Calu3 (cell line): ENCODE measurements around the gene PCSK7. TPM values are rescaled to one million over a fixed set of nuclear protein-coding genes. Genes with fewer than 3 reads are reported as not detected.

Source experiments
- BruUV-seq: library from RNA; stranded (reverse); fragments of 400-500 nt; replicated peaks from 2 replicates; lab custom pipeline; 2021; lab: Mats Ljungman, UMichigan
- CTCF ChIA-PET: fragments of 300-600 bp; sonication (Branson Sonifier 250); formaldehyde crosslinking; loops from one replicate; lab custom pipeline; 2022; ENCODE audit warnings: antibody characterized with exemption; lab: Charles Lee
- DNase-seq: peaks from one replicate; pipeline ENCODE4 v3.0.0; 2022
- H3K27ac Mint-ChIP-seq: one replicate; pipeline ENCODE4 v1.8.0; 2022; ENCODE audit warnings: mixed read lengths; ENCODE audit not compliant: unreplicated experiment
- H3K27me3 Mint-ChIP-seq: one replicate; pipeline ENCODE4 v1.8.0; 2022; ENCODE audit warnings: mixed read lengths; ENCODE audit not compliant: unreplicated experiment
- H3K36me3 Mint-ChIP-seq: one replicate; pipeline ENCODE4 v1.8.0; 2022; ENCODE audit warnings: mild to moderate bottlenecking, moderate library complexity, mixed read lengths; ENCODE audit not compliant: insufficient read depth, unreplicated experiment
- H3K4me1 Mint-ChIP-seq: one replicate; pipeline ENCODE4 v1.8.0; 2022; ENCODE audit warnings: mild to moderate bottlenecking, low read depth, mixed read lengths; ENCODE audit not compliant: unreplicated experiment
- H3K4me3 Mint-ChIP-seq: one replicate; pipeline ENCODE4 v1.8.0; 2022; ENCODE audit warnings: mild to moderate bottlenecking, low read depth, moderate library complexity, mixed read lengths; ENCODE audit not compliant: unreplicated experiment
- H3K9me3 Mint-ChIP-seq: one replicate; pipeline ENCODE4 v1.8.0; 2022; ENCODE audit warnings: low read depth, mixed read lengths; ENCODE audit not compliant: unreplicated experiment
- CTCF ChIP-seq: fragments of 200-600 bp; IDR thresholded peaks from one replicate; pipeline ENCODE4 v1.8.0; 2022; ENCODE audit warnings: antibody characterized with exemption; ENCODE audit not compliant: unreplicated experiment
- intact Hi-C: fragments of 100-400 bp; cut with micrococcal nuclease; formaldehyde crosslinking; loops from one replicate; pipeline ENCODE4 v1.10.0; 2022; ENCODE audit not compliant: unreplicated experiment
- total RNA-seq: library from RNA; stranded (reverse); gene quantifications from 2 replicates; pipeline ENCODE4 v1.2.3, GENCODE V29; 2022

The PCSK7 gene
- total RNA-seq, 1 experiment from 2014 or later: 44.3 TPM

- no peaks in the 10 kb centered on the region for H3K27me3 Mint-ChIP-seq
- CTCF ChIA-PET: no interaction called here
These were observed 37.6 kb downstream of the PCSK7 start for GRCh38 chr11:117194267-117194666.

GRCh38 chr11:117193130-117194020 lies 38.5 kb downstream of the PCSK7 start:
- H3K27me3 Mint-ChIP-seq: no peaks in the 10 kb centered on the region
- H3K9me3 Mint-ChIP-seq: no peaks in the 10 kb centered on the region
- no peaks in the 10 kb centered on the region for H3K36me3 Mint-ChIP-seq
- no TSS peak for BruUV-seq
- no peak overlapping the region for H3K27ac Mint-ChIP-seq
- intact Hi-C loops: no loop called here
- no peak for TF ChIP-seq CTCF
- no peaks in the 10 kb centered on the region for H3K4me1 Mint-ChIP-seq
- CTCF ChIA-PET: no interaction called here
- H3K4me3 Mint-ChIP-seq: no peak overlapping the region
- DNase-seq: no peak

More at GRCh38 chr11:117194267-117194666, 37.6 kb downstream of the PCSK7 start:
- H3K4me1 Mint-ChIP-seq: no peaks in the 10 kb centered on the region
- no peak overlapping the region for H3K4me3 Mint-ChIP-seq
- BruUV-seq: no TSS peak
- no peaks in the 10 kb centered on the region for H3K36me3 Mint-ChIP-seq
- H3K9me3 Mint-ChIP-seq: no peaks in the 10 kb centered on the region
- no peak for DNase-seq
- intact Hi-C loops: no loop called here
- no peak overlapping the region for H3K27ac Mint-ChIP-seq
- no peak for TF ChIP-seq CTCF

GRCh38 chr11:117192401-117192875 lies 39.4 kb downstream of the PCSK7 start:
- no peak for DNase-seq
- Mint-ChIP-seq H3K27me3 (no peaks in the 10 kb centered on the region), H3K27ac (no peak overlapping the region), H3K36me3 (no peaks in the 10 kb centered on the region), H3K4me1 (no peaks in the 10 kb centered on the region), H3K4me3 (no peak overlapping the region), H3K9me3 (no peaks in the 10 kb centered on the region)
- no TSS peak for BruUV-seq
- intact Hi-C loops: no loop called here
- CTCF ChIA-PET: no interaction called here
- no peak for TF ChIP-seq CTCF

- no peak for TF ChIP-seq CTCF
- Mint-ChIP-seq H3K4me3 (no peak overlapping the region), H3K36me3 (no peaks in the 10 kb centered on the region), H3K4me1 (no peaks in the 10 kb centered on the region), H3K9me3 (no peaks in the 10 kb centered on the region), H3K27me3 (no peaks in the 10 kb centered on the region), H3K27ac (no peak overlapping the region)
- BruUV-seq: no TSS peak
- CTCF ChIA-PET: no interaction called here
- intact Hi-C loops: no loop called here
- DNase-seq: no peak
These were observed 40.0 kb downstream of the PCSK7 start for GRCh38 chr11:117191680-117192400.
